BJ (cell line): ENCODE measurements around the gene SORCS2. TPM values are rescaled to one million over a fixed set of nuclear protein-coding genes. Genes with fewer than 3 reads are reported as not detected.

Source experiments
- CTCF ChIA-PET: fragments of 350-600 bp; formaldehyde crosslinking; extraction: SDS; loops from one replicate; lab custom pipeline; 2021; ENCODE audit warnings: antibody characterized with exemption, inconsistent platforms; lab: Yijun Ruan, JAX
- POLR2A ChIA-PET: fragments of 300-600 bp; sonication (Branson Sonifier 250); formaldehyde crosslinking; extraction: SDS; loops from one replicate; lab custom pipeline; 2021; ENCODE audit warnings: antibody characterized with exemption; lab: Charles Lee
- DNase-seq: peaks from one replicate; pipeline ENCODE4 v3.0.0-alpha.2; 2011; ENCODE audit warnings: low read depth
- H3K27me3 ChIP-seq: 2 replicates; pipeline ENCODE4 v1.6.0; 2011; ENCODE audit warnings: low read length; ENCODE audit not compliant: control insufficient read depth, insufficient read depth
- H3K36me3 ChIP-seq: 2 replicates; pipeline ENCODE4 v1.5.1; 2011; ENCODE audit warnings: low read length; ENCODE audit not compliant: control insufficient read depth, insufficient read depth
- H3K4me3 ChIP-seq: 2 replicates; pipeline ENCODE4 v1.5.1; 2011; ENCODE audit warnings: low read depth, mild to moderate bottlenecking, control low read depth, low read length
- polyA plus RNA-seq: library from polyadenylated mRNA; depleted of rRNA; stranded (reverse); fragments of >200 nt; gene quantifications from 2 replicates; pipeline ENCODE4 v1.2.3, GENCODE V29; 2011
- TF ChIP-seq, protein P1 (sequence below): IDR thresholded peaks from 2 replicates; pipeline ENCODE4 v1.5.1; 2011; ENCODE audit warnings: low read depth, mild to moderate bottlenecking, control low read depth, inconsistent platforms, low read length, moderate library complexity; ENCODE audit not compliant: insufficient read depth

SORCS2 gene
- polyA plus RNA-seq, 1 experiment, result 0.63 TPM

DNA sequence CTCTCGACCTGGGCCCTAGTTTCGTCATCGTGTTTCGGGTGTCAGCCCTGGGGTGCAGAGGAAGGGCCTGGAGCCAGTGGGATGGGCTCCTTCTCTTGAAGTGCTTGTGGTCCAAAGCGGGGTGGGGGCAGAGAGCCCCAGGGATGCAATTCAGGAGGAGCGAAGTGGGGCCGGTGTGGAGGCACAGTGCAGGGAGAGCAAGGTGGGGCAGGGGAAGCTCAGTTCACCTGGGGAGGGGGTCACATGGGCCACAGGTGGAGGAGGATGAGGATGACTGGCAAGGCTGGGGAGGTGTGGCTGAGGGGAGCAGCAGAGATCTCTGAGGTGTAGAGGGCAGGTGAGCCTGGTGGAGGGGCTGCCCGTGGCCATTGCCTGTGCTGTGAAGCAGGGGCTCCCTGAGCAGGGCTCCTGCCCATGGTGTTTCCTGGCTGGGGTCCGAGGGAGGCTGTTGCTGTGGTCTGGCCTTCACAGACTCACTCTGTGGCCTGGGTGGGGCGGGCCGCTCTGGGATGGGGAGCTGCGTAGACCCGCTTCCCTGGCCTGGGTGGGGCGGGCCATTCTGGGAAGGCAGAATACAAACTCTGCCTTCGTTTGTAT, 6.9 kb downstream of the SORCS2 start:
- DNase-seq, result no peak
- POLR2A ChIA-PET, result no interaction called here
- TF ChIP-seq, protein P1, sequence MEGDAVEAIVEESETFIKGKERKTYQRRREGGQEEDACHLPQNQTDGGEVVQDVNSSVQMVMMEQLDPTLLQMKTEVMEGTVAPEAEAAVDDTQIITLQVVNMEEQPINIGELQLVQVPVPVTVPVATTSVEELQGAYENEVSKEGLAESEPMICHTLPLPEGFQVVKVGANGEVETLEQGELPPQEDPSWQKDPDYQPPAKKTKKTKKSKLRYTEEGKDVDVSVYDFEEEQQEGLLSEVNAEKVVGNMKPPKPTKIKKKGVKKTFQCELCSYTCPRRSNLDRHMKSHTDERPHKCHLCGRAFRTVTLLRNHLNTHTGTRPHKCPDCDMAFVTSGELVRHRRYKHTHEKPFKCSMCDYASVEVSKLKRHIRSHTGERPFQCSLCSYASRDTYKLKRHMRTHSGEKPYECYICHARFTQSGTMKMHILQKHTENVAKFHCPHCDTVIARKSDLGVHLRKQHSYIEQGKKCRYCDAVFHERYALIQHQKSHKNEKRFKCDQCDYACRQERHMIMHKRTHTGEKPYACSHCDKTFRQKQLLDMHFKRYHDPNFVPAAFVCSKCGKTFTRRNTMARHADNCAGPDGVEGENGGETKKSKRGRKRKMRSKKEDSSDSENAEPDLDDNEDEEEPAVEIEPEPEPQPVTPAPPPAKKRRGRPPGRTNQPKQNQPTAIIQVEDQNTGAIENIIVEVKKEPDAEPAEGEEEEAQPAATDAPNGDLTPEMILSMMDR, result no peak
- Histone ChIP-seq H3K27me3 (peaks cover 12% of the 10 kb centered on the region), H3K4me3 (no peak overlapping the region), H3K36me3 (no peaks in the 10 kb centered on the region)
- CTCF ChIA-PET, result interaction anchor here (6.3 kb wide), 1 partner anchor 97 kb away, joined by 88 read pairs; no protein-coding TSS in a partner anchor

GRCh38 chr4:7199771-7200441, 7.6 kb downstream of the SORCS2 start:
- CTCF ChIA-PET, result no interaction called here
- Histone ChIP-seq H3K27me3 (peaks cover 6% of the 10 kb centered on the region), H3K36me3 (no peaks in the 10 kb centered on the region), H3K4me3 (no peak overlapping the region)
- POLR2A ChIA-PET, result no interaction called here
- TF ChIP-seq, protein P1, result no peak
- no peak for DNase-seq

DNA sequence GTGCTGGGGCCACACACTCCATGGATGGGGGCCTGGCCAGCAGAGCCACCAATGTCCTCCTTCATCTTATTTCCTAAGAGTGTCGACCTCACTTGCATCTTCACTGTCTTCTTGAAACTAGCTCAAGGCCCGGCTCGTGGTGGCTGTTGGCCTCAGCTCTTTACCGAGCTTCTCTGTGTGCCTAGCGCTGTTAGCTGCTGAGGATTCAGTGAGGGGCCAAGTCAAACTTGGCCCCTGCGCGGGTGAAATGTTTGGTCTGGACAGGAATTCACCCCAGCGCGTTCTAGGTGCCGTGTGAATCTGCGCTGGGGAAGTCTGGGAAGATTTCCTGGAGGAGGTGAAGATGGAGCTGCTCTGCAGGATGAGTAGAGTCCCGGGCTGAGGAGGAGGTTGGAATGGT, 8.5 kb downstream of the SORCS2 start:
- ChIA-PET POLR2A (no interaction called here), CTCF (interaction anchor here (1.0 kb wide), 1 partner anchor 9 kb away, joined by 3 read pairs; no protein-coding TSS in a partner anchor)
- no peaks in the 10 kb centered on the region for H3K36me3 ChIP-seq
- no peak overlapping the region for H3K4me3 ChIP-seq
- DNase-seq, result no peak
- TF ChIP-seq, protein P1, result no peak
- peaks cover 2% of the 10 kb centered on the region for H3K27me3 ChIP-seq

- POLR2A ChIA-PET, result no interaction called here
- no peak for DNase-seq
- Histone ChIP-seq H3K4me3 (no peak overlapping the region), H3K27me3 (no peaks in the 10 kb centered on the region; the same call in none of the 2 replicates), H3K36me3 (no peaks in the 10 kb centered on the region)
- TF ChIP-seq, protein P1, result no peak
- CTCF ChIA-PET, result interaction anchor here (1.0 to 1.8 kb wide), 2 partner anchors 10 kb away, joined by 3 to 6 read pairs; no protein-coding TSS in a partner anchor
These were observed 9.3 kb downstream of the SORCS2 start for GRCh38 chr4:7201420-7202305.
